ENCODE results near the gene ZNF394.

The ZNF394 gene

GRCh38 chr7:99497766-99498545 lies 2.1 kb downstream of the ZNF394 start:
- Histone ChIP-seq H3K9me2 (replicated peaks; ENCODE audit: control insufficient read depth, low read length) (no peaks in the 10 kb centered on the region), H3K27me3 (ENCODE audit: control insufficient read depth, low read length) (no peaks in the 10 kb centered on the region), H3K27ac (ENCODE audit: low read depth, low read length) (no peak overlapping the region), H3K79me2 (ENCODE audit: control insufficient read depth, low read length) (peaks cover 86% of the 10 kb centered on the region), H3K4me3 (ENCODE audit: low read length) (peak overlapping the region; percentile 96), H3K9me3 (ENCODE audit: control insufficient read depth, insufficient read depth, low read length) (peaks cover 20% of the 10 kb centered on the region), H3K4me2 (ENCODE audit: low read length) (peak overlapping the region; percentile 88), H3F3A (ENCODE audit: control insufficient read depth, insufficient read depth) (peaks cover 5% of the 10 kb centered on the region), H4K20me1 (ENCODE audit: control insufficient read depth, insufficient read depth, low read depth, low read length) (peaks cover 17% of the 10 kb centered on the region), H3K4me1 (ENCODE audit: control insufficient read depth, low read length) (peaks cover 23% of the 10 kb centered on the region), H3K36me3 (ENCODE audit: control insufficient read depth, low read length) (peaks cover 73% of the 10 kb centered on the region)
- no peak for TF ChIP-seq CTCF (IDR thresholded peaks at IDR 0.05; ENCODE audit: low read depth, low read length, poor library complexity, severe bottlenecking)
- TF ChIP-seq EZH2phosphoT487 (IDR thresholded peaks at IDR 0.05; ENCODE audit: borderline replicate concordance, low read length), result no peak

GRCh38 chr7:99493823-99494222 lies 6.3 kb downstream of the ZNF394 start:
- TF ChIP-seq CTCF (IDR thresholded peaks at IDR 0.05; ENCODE audit: low read depth, low read length, poor library complexity, severe bottlenecking) (no peak), EZH2phosphoT487 (IDR thresholded peaks at IDR 0.05; ENCODE audit: borderline replicate concordance, low read length) (no peak)
- H3K4me2 ChIP-seq (ENCODE audit: low read length), result no peak overlapping the region
- peaks cover 3% of the 10 kb centered on the region; the same call in 1 of the 2 replicates for H3F3A ChIP-seq (ENCODE audit: control insufficient read depth, insufficient read depth)
- H3K9me3 ChIP-seq (ENCODE audit: control insufficient read depth, insufficient read depth, low read length), result peaks cover 15% of the 10 kb centered on the region
- peaks cover 11% of the 10 kb centered on the region for H4K20me1 ChIP-seq (ENCODE audit: control insufficient read depth, insufficient read depth, low read depth, low read length)
- peaks cover 69% of the 10 kb centered on the region for H3K79me2 ChIP-seq (ENCODE audit: control insufficient read depth, low read length)
- H3K36me3 ChIP-seq (ENCODE audit: control insufficient read depth, low read length), result peaks cover 75% of the 10 kb centered on the region
- H3K4me1 ChIP-seq (ENCODE audit: control insufficient read depth, low read length), result peaks cover 14% of the 10 kb centered on the region
- no peak overlapping the region for H3K27ac ChIP-seq (ENCODE audit: low read depth, low read length)
- no peaks in the 10 kb centered on the region for H3K27me3 ChIP-seq (ENCODE audit: control insufficient read depth, low read length)
- no peak overlapping the region for H3K4me3 ChIP-seq (ENCODE audit: low read length)
- H3K9me2 ChIP-seq (replicated peaks; ENCODE audit: control insufficient read depth, low read length), result no peaks in the 10 kb centered on the region

- no peak overlapping the region for H3K4me3 ChIP-seq (ENCODE audit: low read length)
- no peaks in the 10 kb centered on the region for H3K9me2 ChIP-seq (replicated peaks; ENCODE audit: control insufficient read depth, low read length)
- no peak overlapping the region for H3K27ac ChIP-seq (ENCODE audit: low read depth, low read length)
- H3K36me3 ChIP-seq (ENCODE audit: control insufficient read depth, low read length), result peaks cover 53% of the 10 kb centered on the region
- H3K27me3 ChIP-seq (ENCODE audit: control insufficient read depth, low read length), result no peaks in the 10 kb centered on the region
- H3K4me2 ChIP-seq (ENCODE audit: low read length), result no peak overlapping the region
- H3K9me3 ChIP-seq (ENCODE audit: control insufficient read depth, insufficient read depth, low read length), result peaks cover 11% of the 10 kb centered on the region
- no peaks in the 10 kb centered on the region for H4K20me1 ChIP-seq (ENCODE audit: control insufficient read depth, insufficient read depth, low read depth, low read length)
- peaks cover 5% of the 10 kb centered on the region; the same call in 1 of the 2 replicates for H3F3A ChIP-seq (ENCODE audit: control insufficient read depth, insufficient read depth)
- no peaks in the 10 kb centered on the region for H3K4me1 ChIP-seq (ENCODE audit: control insufficient read depth, low read length)
- H3K79me2 ChIP-seq (ENCODE audit: control insufficient read depth, low read length), result peaks cover 39% of the 10 kb centered on the region
- TF ChIP-seq EZH2phosphoT487 (IDR thresholded peaks at IDR 0.05; ENCODE audit: borderline replicate concordance, low read length), result no peak
- peak; percentile 29 for TF ChIP-seq CTCF (IDR thresholded peaks at IDR 0.05; ENCODE audit: low read depth, low read length, poor library complexity, severe bottlenecking)
Observed at GRCh38 chr7:99490878-99491277, 9.2 kb downstream of the ZNF394 start.
